ENCODE measurements around the gene WWOX.

Gene WWOX

GRCh38 chr16:79206889-79207288 lies 1107.4 kb downstream of the WWOX start:
- Histone ChIP-seq H3K79me1 (ENCODE audit: low read length) (no peaks in the 10 kb centered on the region), H3K27me3 (ENCODE audit: insufficient read depth, low read length) (no peaks in the 10 kb centered on the region), H3K4ac (ENCODE audit: low read depth, low read length) (no peak overlapping the region), H3K23ac (ENCODE audit: low read length) (no peak overlapping the region), H3K4me3 (ENCODE audit: low read depth, low read length) (no peak overlapping the region), H3K4me2 (ENCODE audit: low read length) (no peak overlapping the region), H3K14ac (ENCODE audit: low read length) (no peak overlapping the region), H4K91ac (ENCODE audit: low read depth, low read length) (no peak overlapping the region), H3K9ac (ENCODE audit: low read length) (no peak overlapping the region), H2BK120ac (ENCODE audit: insufficient read depth, low read length, poor library complexity) (no peak overlapping the region), H4K8ac (ENCODE audit: low read depth, low read length) (no peak overlapping the region), H3K9me3 (ENCODE audit: insufficient read depth, low read depth, low read length) (no peaks in the 10 kb centered on the region), H3K4me1 (ENCODE audit: control insufficient read depth in 1 of 2, insufficient read depth in 2 of 2, low read length in 2 of 2) (no peaks in the 10 kb centered on the region), H2AFZ (ENCODE audit: insufficient read depth, low read length, poor library complexity) (no peak overlapping the region), H4K12ac (ENCODE audit: low read depth, low read length) (no peak overlapping the region), H3K79me2 (ENCODE audit: control insufficient read depth, insufficient read depth, low read length, poor library complexity) (no peaks in the 10 kb centered on the region), H2BK12ac (ENCODE audit: low read length) (no peak overlapping the region), H2BK5ac (ENCODE audit: low read depth, low read length, poor library complexity) (no peak overlapping the region), H3K18ac (ENCODE audit: low read length) (no peak overlapping the region), H3K27ac (ENCODE audit: low read depth, low read length) (no peak overlapping the region), H3K36me3 (ENCODE audit: control insufficient read depth in 1 of 2, insufficient read depth in 2 of 2, low read length in 2 of 2) (no peaks in the 10 kb centered on the region), H2AK5ac (ENCODE audit: low read length) (no peak overlapping the region)
- no CpG with 5 or more reads among the region's 4 CpGs for WGBS (ENCODE audit: extremely low coverage, insufficient coverage, insufficient read length)
- no peak for DNase-seq

GRCh38 chr16:79209308-79209707 lies 1109.9 kb downstream of the WWOX start:
- H3K4me1 ChIP-seq (ENCODE audit: control insufficient read depth in 1 of 2, insufficient read depth in 2 of 2, low read length in 2 of 2): no peaks in the 10 kb centered on the region
- no peak overlapping the region for H4K8ac ChIP-seq (ENCODE audit: low read depth, low read length)
- no peak overlapping the region for H2AK5ac ChIP-seq (ENCODE audit: low read length)
- no peak overlapping the region for H2BK5ac ChIP-seq (ENCODE audit: low read depth, low read length, poor library complexity)
- H3K9me3 ChIP-seq (ENCODE audit: insufficient read depth, low read depth, low read length): no peaks in the 10 kb centered on the region
- H4K91ac ChIP-seq (ENCODE audit: low read depth, low read length): no peak overlapping the region
- no peak overlapping the region for H4K12ac ChIP-seq (ENCODE audit: low read depth, low read length)
- no peaks in the 10 kb centered on the region for H3K36me3 ChIP-seq (ENCODE audit: control insufficient read depth in 1 of 2, insufficient read depth in 2 of 2, low read length in 2 of 2)
- H3K9ac ChIP-seq (ENCODE audit: low read length): no peak overlapping the region
- no peak overlapping the region for H3K14ac ChIP-seq (ENCODE audit: low read length)
- no peak overlapping the region for H3K23ac ChIP-seq (ENCODE audit: low read length)
- H3K4me2 ChIP-seq (ENCODE audit: low read length): no peak overlapping the region
- H2BK12ac ChIP-seq (ENCODE audit: low read length): no peak overlapping the region
- no peak overlapping the region for H2BK120ac ChIP-seq (ENCODE audit: insufficient read depth, low read length, poor library complexity)
- DNase-seq: no peak
- H3K18ac ChIP-seq (ENCODE audit: low read length): no peak overlapping the region
- H3K27me3 ChIP-seq (ENCODE audit: insufficient read depth, low read length): no peaks in the 10 kb centered on the region
- WGBS (ENCODE audit: extremely low coverage, insufficient coverage, insufficient read length): no CpG with 5 or more reads among the region's 7 CpGs
- no peaks in the 10 kb centered on the region for H3K79me1 ChIP-seq (ENCODE audit: low read length)
- no peak overlapping the region for H3K27ac ChIP-seq (ENCODE audit: low read depth, low read length)
- H3K79me2 ChIP-seq (ENCODE audit: control insufficient read depth, insufficient read depth, low read length, poor library complexity): no peaks in the 10 kb centered on the region
- no peak overlapping the region for H3K4ac ChIP-seq (ENCODE audit: low read depth, low read length)
- no peak overlapping the region for H3K4me3 ChIP-seq (ENCODE audit: low read depth, low read length)
- no peak overlapping the region for H2AFZ ChIP-seq (ENCODE audit: insufficient read depth, low read length, poor library complexity)

- no peaks in the 10 kb centered on the region for H3K79me2 ChIP-seq (ENCODE audit: control insufficient read depth, insufficient read depth, low read length, poor library complexity)
- H3K23ac ChIP-seq (ENCODE audit: low read length): no peak overlapping the region
- no peak overlapping the region for H2BK120ac ChIP-seq (ENCODE audit: insufficient read depth, low read length, poor library complexity)
- H3K27me3 ChIP-seq (ENCODE audit: insufficient read depth, low read length): no peaks in the 10 kb centered on the region
- H3K9ac ChIP-seq (ENCODE audit: low read length): no peak overlapping the region
- H2BK5ac ChIP-seq (ENCODE audit: low read depth, low read length, poor library complexity): no peak overlapping the region
- H3K27ac ChIP-seq (ENCODE audit: low read depth, low read length): no peak overlapping the region
- H4K91ac ChIP-seq (ENCODE audit: low read depth, low read length): no peak overlapping the region
- no peaks in the 10 kb centered on the region for H3K79me1 ChIP-seq (ENCODE audit: low read length)
- no peaks in the 10 kb centered on the region for H3K36me3 ChIP-seq (ENCODE audit: control insufficient read depth in 1 of 2, insufficient read depth in 2 of 2, low read length in 2 of 2)
- H2AK5ac ChIP-seq (ENCODE audit: low read length): no peak overlapping the region
- H3K4me2 ChIP-seq (ENCODE audit: low read length): no peak overlapping the region
- H4K8ac ChIP-seq (ENCODE audit: low read depth, low read length): no peak overlapping the region
- no peak overlapping the region for H3K14ac ChIP-seq (ENCODE audit: low read length)
- H2BK12ac ChIP-seq (ENCODE audit: low read length): no peak overlapping the region
- H3K18ac ChIP-seq (ENCODE audit: low read length): no peak overlapping the region
- H2AFZ ChIP-seq (ENCODE audit: insufficient read depth, low read length, poor library complexity): no peak overlapping the region
- H3K4me3 ChIP-seq (ENCODE audit: low read depth, low read length): no peak overlapping the region
- peaks cover 1% of the 10 kb centered on the region for H3K9me3 ChIP-seq (ENCODE audit: insufficient read depth, low read depth, low read length)
- no CpG with 5 or more reads among the region's 4 CpGs for WGBS (ENCODE audit: extremely low coverage, insufficient coverage, insufficient read length)
- H4K12ac ChIP-seq (ENCODE audit: low read depth, low read length): no peak overlapping the region
- H3K4me1 ChIP-seq (ENCODE audit: control insufficient read depth in 1 of 2, insufficient read depth in 2 of 2, low read length in 2 of 2): no peaks in the 10 kb centered on the region
- no peak for DNase-seq
- H3K4ac ChIP-seq (ENCODE audit: low read depth, low read length): no peak overlapping the region
Observed at GRCh38 chr16:79210607-79211006, 1111.2 kb downstream of the WWOX start.

- Histone ChIP-seq H3K9ac (ENCODE audit: low read length) (no peak overlapping the region), H4K91ac (ENCODE audit: low read depth, low read length) (no peak overlapping the region), H4K8ac (ENCODE audit: low read depth, low read length) (no peak overlapping the region), H4K12ac (ENCODE audit: low read depth, low read length) (no peak overlapping the region), H3K9me3 (ENCODE audit: insufficient read depth, low read depth, low read length) (peaks cover 1% of the 10 kb centered on the region), H3K27ac (ENCODE audit: low read depth, low read length) (no peak overlapping the region), H3K4ac (ENCODE audit: low read depth, low read length) (no peak overlapping the region), H3K4me2 (ENCODE audit: low read length) (no peak overlapping the region), H3K79me1 (ENCODE audit: low read length) (no peaks in the 10 kb centered on the region), H2BK12ac (ENCODE audit: low read length) (no peak overlapping the region), H3K79me2 (ENCODE audit: control insufficient read depth, insufficient read depth, low read length, poor library complexity) (no peaks in the 10 kb centered on the region), H3K4me3 (ENCODE audit: low read depth, low read length) (peak overlapping the region; percentile 2), H3K23ac (ENCODE audit: low read length) (no peak overlapping the region), H3K4me1 (ENCODE audit: control insufficient read depth in 1 of 2, insufficient read depth in 2 of 2, low read length in 2 of 2) (no peaks in the 10 kb centered on the region), H2AFZ (ENCODE audit: insufficient read depth, low read length, poor library complexity) (no peak overlapping the region), H2BK120ac (ENCODE audit: insufficient read depth, low read length, poor library complexity) (no peak overlapping the region), H3K27me3 (ENCODE audit: insufficient read depth, low read length) (no peaks in the 10 kb centered on the region), H3K18ac (ENCODE audit: low read length) (no peak overlapping the region), H2BK5ac (ENCODE audit: low read depth, low read length, poor library complexity) (no peak overlapping the region), H3K36me3 (ENCODE audit: control insufficient read depth in 1 of 2, insufficient read depth in 2 of 2, low read length in 2 of 2) (no peaks in the 10 kb centered on the region), H3K14ac (ENCODE audit: low read length) (no peak overlapping the region), H2AK5ac (ENCODE audit: low read length) (no peak overlapping the region)
- WGBS (ENCODE audit: extremely low coverage, insufficient coverage, insufficient read length): no CpG with 5 or more reads among the region's 13 CpGs
- DNase-seq: no peak
Observed at GRCh38 chr16:79211586-79211985, 1112.1 kb downstream of the WWOX start.
